HG02623 (cell line): ENCODE results near the gene CASTOR2.
"Not testable (repeated sequence)": the region's sequence is repeated elsewhere in the genome, so short reads cannot be mapped to it uniquely, and the experiment has no call there.

Source experiments
- ATAC-seq: cut with Tn5 transposase; IDR thresholded peaks from one replicate; pipeline ENCODE4 v1.9.1; 2021; ENCODE audit warnings: moderate library complexity; ENCODE audit not compliant: unreplicated experiment

The CASTOR2 gene

DNA sequence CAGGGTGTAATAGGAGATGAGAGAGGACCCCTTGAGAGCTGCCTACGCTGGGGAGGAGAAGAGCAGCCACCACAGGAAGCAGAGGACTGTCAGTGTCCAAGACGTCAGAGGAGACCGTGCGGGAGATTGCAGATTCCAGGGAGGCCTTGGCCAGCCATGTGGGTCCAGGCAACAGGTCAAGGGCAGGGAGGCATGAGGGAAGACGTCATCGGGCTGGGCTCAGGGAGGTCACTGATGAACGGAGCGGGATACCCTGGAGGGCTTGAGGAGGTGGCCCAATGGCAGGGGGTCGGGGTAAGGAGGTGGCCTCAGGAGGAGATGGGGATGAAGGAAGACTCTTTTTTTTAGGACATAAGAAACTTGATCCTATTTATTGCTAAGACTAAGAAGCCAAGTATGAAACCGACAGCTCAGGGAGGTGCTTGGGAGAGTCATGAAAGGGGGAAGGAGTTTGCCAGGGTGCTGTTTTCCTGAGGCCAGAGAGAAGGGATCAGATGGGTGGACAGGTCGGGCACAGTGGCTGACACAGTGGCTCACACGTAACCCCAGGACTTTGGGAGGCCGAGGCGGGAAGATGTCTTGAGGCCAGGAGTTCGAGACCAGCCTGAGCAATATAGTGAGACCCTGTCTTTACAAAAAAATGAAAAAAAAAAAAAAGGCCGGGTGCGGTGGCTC is 30.5 kb downstream of the CASTOR2 start:
- ATAC-seq: not testable (repeated sequence)

DNA sequence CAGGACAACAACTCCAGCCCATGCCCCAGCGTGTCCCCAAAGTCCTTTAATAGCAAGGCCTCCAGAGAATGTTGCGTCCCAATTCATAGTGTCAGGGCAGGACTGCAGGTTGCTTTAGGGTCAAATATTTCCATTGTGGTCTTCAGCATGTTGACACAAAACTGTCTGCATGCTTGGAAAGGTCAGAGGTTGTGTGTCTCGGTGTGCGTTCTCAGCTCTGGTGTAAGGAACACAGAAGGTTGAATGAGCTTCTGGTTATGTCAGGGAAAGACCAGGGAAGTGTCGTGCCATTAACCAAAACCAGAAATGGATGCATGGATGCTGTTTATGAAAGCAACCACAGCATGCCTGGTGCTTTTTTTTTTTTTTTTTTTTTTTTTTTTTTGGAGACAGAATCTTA is 31.9 kb downstream of the CASTOR2 start:
- not testable (repeated sequence) for ATAC-seq

DNA sequence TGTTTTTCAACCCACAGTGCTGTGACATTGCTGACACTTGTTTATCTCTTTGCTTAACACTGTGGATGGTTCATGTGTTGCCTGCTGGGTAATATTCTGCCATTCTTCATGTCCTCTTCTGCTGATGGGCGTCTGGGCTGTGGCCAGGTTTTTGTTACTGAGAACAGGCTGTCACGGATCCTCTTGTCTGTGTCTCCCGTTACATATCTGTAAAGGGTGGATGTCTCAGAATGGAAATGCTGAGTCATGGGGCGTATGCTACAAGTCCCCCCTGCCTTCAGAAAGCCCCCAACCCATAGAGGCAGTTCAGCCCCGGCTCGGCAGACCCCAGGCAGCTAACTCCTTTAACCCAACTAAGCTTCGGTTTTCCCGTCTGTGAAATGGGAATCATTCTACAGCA is 33.3 kb downstream of the CASTOR2 start:
- not testable (repeated sequence) for ATAC-seq

DNA sequence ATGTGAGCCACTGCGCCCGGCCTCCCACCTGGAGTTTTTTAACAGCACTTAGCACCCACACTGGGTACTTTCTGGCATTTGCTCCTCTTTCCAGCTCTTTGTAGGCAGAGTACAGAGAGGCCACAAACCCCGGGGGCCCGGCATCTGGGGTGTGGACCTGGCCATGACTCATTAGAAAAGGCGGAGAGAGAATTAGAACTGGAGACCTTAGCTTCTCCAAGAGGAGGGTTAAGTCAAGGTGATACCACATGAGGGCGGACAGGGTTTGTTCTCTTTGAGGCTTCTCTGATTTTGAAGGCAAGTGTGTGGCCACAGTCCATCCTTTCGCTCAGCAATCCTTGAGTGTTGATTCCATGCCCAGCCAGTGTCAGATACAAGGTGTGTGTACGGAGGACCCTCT is 36.9 kb downstream of the CASTOR2 start:
- ATAC-seq: not testable (repeated sequence)

DNA sequence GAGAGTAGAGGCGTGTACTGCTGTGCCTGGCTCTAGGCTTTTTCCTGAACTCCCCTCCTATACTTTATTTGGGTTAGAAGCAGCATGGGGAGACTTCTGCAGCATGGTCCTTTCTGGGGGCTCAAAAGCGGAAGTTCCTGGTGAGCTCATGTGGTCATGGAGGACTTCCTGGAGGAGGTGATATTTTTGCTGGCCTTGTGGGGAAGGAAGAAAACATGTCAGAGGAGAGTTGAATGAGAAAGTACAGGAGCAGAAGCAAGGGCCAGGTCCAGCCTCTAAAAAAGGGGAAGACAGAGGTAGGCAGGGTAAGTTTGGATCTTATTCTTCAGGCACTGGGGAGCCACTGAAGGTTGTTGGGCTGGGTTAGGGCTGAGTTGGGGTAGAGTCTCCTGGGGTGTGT is 45.5 kb downstream of the CASTOR2 start:
- no peak for ATAC-seq

DNA sequence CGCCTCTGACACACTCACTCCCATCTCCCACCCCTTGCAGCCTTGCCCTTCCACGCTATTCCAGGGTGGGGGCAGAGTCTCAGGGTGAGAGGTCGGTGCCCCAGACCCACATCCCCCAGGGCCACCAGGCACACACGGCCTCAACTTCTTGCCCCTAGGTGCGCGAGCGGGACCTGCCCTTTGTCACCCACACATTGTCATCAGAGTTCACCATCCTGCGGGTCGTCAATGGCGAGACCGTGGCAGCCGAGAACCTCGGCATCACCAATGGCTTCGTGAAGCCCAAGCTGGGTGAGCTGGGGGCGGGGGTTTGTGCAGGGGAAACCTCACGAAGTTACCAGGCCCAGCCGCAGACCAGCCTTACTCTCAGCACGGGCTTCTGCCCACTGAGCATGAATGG is 53.3 kb downstream of the CASTOR2 start:
- no peak for ATAC-seq

DNA sequence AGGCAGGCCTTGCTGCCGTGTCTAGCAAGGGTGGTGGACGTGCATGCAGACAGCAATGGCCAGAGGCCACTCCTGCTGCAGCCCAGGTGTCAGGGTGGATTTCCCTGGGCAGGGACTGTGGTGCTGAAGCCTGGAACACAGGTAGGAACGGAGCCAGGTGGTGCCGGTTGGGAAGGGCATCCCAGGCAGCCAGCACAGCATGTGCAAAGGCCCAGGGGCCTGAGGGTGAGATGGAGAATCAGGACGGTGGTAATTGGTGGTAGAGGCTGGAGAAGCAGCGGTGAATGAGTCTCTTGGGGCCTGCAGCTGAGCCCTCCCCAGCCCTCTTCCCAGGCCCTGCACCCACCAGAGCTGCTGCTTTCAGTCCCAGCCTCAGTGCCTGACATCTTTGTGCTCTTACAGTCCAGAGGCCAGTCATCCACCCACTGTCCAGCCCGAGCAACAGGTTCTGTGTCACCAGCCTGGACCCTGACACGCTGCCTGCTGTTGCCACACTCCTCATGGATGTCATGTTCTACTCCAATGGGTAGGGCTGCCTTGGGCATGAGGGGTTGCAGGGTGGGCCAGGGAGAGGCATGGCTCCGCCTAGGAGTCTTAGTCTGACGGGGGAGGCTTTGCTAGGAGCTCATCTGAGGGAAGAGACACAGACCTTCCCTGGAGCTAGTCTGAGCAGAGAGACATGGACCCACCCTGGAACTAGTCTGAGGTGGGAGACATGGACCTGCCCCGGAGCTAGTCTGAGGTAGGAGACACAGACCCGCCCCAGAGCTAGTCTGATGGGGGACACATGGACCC is 54.3 kb downstream of the CASTOR2 start:
- ATAC-seq: no peak

DNA sequence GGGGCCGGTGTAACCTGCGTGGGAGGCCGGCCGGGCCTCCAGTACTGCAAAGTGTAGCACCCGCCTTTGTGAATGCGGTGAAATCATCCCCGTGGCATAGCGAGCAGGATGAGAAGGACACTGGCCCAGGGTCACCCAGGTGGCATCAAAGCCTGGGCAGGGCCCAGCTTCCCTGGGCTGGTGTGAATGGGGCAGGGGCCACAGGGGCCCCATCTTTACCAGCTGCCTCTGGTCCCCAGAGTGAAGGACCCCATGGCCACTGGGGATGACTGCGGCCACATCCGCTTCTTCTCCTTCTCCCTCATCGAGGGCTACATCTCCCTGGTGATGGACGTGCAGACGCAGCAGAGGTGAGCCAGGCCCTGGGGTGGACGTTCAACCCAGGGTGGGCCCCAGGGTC is 55.3 kb downstream of the CASTOR2 start:
- ATAC-seq: no peak

DNA sequence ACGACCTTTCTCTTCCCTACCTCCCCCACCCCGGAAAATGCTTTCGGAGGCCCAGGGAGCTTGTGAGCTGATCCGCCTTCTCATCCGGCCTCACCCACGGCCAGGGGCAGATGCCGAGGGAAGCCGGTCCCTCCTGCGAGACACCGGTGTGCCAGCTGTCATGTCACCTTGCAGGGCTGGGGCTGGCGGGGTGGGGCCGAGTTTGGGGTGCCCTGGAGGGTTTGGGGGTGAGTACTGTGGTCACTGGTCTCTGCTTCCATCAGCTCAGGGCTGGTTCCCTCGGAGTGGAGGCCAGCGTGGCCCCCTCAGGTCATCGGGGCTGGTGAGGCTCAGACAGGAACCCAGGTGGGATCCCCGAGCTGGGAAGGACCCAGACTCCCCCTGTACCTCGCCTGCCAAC is 60.4 kb downstream of the CASTOR2 start:
- ATAC-seq: no peak

DNA sequence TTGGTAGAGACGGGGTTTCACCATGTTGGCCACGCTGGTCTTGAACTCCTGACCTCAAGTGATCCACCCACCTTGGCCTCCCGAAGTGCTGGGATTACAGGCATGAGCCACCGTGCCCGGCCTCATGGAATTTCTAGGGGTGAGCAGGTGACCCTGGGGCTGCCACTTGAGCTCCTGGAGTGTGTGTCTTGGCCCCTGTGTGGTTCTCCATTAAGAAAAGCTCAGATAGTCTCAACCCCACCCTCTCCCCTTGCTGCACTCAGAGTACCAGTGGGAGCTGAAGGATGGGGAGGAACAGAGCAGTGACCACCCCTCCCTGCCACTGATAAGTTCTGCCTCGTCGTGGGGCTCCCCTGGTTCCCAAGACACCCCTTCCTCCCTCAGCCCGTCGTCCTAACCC is 63.8 kb downstream of the CASTOR2 start:
- ATAC-seq: no peak

DNA sequence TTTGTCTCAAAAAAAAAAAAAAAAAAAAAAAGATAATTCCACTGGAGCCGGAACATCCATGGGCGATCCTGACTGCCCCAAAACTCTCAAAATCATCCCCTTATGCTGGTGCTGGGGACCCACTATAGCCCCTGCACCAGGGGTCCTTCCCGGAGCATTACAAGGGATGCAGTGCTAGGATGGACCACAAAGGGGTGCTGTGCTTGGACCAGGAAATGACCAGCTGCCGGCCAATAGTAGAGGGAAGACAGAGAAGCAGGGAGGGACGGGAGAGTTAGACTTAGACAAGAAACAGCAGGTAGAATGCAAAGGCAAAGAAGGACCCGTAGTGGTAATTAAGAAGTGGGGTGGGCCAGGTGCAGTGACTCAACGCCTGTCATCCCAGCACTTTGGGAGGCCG is 68.6 kb downstream of the CASTOR2 start:
- ATAC-seq: no peak

DNA sequence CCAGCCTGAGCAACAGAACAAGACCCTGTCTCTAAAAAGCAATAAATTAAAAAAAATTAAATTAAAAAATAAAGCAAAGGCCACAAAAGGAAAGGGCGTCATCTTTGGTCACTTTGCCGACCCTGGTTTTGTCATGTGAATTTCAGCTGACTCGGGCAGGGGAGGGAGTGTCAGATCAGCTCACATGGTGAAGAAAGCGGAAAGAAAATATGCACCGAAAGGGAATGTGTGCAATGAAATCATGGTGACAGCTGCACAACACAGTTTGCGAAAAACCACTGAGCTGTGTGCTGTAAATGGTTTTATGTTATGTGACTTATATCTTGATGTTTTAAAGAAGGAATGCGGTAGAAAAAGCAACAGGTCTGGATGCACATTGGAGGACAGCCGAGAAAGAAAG is 69.3 kb downstream of the CASTOR2 start:
- ATAC-seq: no peak

DNA sequence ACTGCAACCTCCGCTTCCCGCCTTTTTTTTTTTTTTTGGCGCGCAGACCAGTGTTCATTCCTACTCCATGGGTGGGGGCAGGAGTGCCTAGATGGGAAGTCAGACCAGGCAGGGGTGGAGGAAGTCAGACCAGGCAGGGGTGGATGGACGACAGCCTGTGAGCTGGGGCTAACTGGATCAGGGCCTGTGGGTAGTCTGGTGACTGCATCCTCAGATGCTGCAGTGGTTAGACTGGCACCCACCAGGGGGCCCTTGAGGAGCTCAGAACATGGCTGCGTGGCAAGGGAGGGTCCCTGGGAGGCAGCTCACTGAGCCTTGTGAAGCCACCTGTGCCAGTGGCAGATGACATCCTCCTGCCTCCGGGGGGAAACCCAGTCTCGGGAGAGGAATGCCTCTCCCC is 74.0 kb downstream of the CASTOR2 start:
- no peak for ATAC-seq

DNA sequence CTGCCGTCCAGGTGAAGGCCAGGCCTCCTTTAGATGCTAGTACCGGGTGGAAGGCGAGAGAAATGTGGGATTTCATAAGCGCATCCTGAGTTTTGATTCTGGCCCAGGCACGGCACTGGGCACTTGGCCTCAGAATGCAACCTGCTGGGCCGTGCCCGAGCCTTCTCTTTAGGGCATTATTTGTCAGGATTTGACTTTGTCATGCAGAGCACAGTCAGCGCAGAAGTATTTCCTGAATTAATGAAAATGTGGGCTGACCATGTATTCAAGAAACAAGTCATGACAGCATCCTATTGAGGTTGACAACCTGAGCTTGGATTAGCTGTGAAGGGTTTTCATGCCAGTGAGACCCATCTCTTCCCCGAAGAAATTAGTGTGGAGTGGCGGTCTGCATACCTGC is 74.7 kb downstream of the CASTOR2 start:
- ATAC-seq: no peak

DNA sequence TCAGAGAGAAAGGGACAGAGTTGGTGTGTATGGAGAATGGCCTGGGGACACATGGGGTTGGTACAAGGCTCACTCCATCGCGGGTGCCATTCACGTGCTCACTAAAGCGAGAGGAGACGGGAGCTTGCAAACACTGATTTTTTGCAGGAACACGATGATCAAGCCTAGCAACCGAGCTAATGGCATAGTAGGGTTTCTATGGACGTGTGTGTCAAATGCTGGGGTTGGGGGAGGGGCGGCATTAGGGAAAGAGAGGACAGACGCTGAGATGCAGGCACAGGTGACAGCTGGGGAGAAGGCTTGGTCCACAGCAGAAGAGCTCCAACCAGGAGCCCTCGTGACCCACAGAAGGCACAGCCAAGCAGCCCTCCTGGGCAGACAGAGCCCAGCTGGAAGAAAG is 75.2 kb downstream of the CASTOR2 start:
- ATAC-seq: no peak

DNA sequence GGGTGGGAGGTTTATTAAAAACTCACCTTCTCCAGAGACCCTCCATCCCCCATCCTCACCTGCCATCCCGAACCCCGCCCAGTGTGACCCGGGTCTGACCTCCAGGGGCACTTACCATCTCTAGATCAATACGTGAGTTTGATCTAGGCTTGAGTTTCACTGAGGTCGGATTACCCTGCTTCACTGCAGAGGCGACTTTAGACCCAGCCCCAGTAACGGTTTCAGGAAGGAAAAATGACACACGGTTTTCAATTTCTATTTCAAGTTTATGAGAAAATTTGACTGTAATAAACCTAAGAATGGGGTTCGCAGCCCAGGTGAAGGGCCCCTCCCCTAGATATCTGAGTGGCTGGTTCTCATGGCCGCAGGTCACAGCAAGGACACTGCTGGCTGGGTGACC is 76.0 kb downstream of the CASTOR2 start:
- ATAC-seq: no peak

DNA sequence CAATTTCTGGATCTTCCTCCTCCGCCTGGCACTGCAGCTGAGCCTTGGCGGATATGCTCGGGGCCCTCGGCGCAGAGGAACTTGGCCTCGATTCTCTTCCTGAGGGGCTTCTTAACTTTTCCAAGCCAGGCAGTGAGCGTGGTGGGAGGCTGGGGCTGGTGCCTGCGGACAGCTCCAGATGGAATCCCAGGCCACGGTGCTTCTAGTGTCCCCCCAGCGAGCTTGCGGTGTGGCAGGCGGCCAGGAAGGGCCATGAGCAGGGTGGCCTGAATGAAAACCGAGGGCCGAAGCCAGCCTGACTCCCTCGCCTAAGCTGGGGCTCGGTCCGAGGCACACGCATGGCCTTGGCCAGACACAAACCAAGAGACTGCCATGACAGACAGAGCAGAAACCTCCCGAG is 77.8 kb downstream of the CASTOR2 start:
- ATAC-seq: no peak

DNA sequence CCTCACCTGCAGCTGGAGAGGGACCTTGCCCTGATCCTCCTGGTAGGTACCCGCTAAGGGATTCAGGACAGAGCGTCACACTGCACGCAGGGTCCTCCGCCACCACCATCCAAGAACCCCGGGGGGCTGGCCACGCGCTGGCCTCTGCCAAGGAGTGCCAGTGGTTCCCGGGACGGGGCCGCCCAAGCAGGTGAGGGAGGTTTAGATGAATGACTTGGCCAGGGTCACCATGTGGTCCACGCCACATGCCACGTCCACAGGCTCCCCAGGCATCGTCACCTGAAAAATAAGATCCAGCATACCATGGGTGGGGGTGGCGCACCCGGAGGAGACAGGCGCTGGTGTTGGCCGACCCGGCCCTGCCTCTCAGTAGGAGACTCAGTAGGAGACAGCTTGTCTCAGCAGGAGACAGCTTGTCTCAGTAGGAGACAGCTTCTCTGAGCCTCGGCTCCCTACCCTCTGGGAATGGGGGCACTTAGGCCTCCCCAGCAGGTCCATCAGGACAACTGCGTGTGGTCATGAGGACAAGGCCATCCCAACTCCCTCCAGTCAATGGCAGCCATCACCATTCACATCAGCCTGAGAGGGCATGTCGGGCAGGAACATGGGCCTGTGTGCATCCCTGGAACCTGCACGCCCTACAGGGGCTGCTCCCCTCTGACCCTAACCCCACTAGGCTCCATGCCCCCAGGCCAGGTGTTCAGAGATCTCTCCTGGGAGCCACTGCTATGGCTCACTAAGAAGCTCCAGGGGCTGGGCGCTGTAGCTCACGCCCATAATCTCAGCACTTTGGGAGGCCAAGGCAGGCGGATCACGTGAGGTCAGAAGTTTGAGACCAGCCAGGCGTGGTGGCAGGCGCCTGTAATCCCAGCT is 78.6 kb downstream of the CASTOR2 start:
- ATAC-seq: no peak

DNA sequence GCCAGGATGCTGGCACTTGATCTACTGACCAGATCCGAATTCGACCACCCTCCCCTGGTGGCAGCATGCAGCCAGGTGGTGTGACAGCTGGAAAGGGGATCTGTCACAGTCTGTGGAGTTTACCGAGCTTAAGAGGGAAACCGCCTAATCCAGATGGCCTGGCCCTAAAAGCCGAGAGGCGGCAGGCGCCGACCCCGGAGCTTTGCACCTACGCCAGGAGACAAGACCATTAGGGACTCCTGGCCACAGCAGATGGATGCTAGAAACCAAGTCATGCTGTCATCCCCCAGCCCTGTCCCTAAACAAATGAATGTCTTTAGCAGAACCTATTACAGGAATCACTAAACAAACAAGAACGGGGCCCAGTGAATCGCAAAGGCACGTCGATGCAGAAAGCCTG is 81.4 kb downstream of the CASTOR2 start:
- no peak for ATAC-seq

DNA sequence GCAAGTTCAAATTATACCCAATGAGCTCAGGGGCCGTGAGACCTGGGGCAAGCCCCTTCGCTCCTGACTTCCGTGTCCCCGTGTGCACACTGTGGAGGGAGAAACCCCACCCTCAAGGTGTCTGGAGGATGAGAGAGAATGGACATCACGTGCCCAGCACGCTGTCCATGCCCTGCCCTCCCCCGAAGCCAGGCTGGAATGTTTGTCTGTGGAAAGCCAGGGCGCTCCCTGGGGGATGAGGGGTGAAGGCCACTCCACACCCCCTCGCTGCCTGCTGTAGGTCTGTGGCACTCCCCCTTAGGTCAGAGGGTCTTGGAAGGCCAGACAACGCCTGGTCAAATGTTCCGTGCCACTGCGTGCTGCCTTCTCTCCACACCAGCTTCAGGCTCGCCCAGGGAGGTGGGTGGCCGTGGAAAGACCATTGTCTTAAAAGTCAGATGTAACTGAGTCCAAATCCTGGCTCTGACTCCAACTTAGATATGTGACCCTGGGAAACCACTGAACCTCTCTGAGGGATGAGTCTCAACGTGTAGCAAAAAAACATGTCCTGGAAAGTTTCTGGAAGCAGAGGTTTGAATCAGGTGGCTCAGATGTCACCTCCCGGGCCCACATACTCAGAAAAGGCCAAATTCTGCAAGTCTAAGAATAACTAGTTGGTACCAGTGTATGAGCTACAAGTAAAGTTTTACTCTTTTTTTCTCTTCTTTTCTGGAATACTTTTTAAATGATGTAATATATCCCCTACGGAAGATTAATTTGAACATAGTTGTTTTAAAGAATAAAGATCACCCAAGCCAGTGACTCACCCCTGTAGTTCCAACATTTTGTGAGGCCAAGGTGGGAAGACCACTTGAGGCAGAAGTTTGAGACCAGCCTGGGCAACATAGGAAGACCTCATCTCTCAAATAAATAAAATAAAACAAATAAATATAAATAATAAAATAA is 84.2 kb downstream of the CASTOR2 start:
- ATAC-seq: no peak

DNA sequence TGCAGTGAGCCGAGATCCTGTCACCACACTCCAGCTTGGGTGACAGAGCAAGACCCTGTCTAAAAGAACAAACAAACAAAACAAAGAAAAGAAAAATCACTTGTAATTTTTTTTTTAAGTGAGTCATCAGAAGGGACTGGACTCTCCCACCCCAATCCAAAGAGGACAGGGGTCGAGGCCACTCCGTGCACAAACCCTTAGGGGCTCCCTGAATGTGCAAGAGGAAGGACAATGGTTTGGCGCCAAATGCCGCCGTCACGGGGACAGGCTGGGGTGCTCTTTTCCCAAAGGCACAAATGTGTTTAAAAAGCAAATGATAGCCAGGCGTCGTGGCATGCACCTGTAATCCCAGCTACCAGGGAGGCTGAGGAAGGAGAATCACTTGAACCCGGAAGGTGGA is 85.3 kb downstream of the CASTOR2 start:
- ATAC-seq: no peak
